HG03342 (cell line): Measurements from ENCODE around the gene HS3ST4.
"Not testable (repeated sequence)": the region's sequence is repeated elsewhere in the genome, so short reads cannot be mapped to it uniquely, and the experiment has no call there.

ENCODE experiments used
- ATAC-seq: cut with Tn5 transposase; IDR thresholded peaks from one replicate; pipeline ENCODE4 v1.9.1; 2021; ENCODE audit warnings: mild to moderate bottlenecking, moderate library complexity; ENCODE audit not compliant: unreplicated experiment

HS3ST4 gene

DNA sequence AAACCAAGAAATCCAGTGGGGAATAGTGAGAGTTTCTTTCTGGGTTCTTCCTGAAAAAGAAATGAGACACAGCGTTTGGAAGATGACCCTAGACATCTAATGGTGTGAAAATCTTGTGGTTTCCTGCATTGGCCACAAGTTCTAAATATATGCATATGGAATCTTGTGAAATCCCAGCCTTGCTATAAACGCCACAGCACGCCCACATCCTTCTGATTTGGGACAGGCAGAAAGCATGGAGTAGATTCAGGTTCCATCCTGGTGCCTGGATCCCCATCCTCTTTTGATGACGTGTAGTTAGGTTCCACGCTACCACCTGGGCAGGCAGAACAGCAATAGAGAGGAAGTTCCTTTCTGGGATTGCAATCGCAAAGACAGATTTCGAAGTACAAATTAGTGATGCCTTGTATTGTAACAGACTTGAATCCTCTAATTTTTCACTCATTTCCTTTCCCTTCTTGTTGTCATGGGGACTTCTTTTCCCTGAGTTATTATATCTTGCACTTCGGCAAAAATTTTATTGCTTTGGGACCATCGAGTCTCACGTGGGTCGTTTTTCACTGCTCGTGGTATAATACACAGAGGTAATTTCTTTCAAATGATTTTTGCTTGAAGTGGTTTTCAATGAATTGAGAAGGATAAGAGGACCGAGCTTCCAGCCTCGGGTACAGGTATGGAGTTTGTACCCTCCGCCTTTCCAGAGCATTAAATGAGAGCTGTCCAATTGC is 37.6 kb downstream of the HS3ST4 start:
- ATAC-seq = no peak

DNA sequence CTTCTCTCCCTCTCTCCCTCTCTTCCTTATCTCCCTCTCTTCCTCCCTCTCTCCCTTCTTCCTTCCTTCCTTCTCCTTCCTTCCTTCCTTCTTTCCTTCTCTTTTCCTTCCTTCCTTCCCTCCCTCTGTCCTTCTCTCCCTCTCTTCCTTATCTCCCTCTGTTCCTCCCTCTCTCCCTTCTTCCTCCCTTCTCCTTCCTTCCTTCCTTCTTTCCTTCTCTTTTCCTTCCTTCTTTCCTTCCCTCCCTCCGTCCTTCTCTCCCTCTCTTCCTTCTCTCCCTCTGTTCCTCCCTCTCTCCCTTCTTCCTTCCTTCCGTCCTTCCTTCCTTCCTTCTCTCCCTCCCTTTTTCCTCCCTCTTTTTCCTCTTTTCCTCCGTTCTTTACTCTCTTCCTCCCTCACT is 38.6 kb downstream of the HS3ST4 start:
- ATAC-seq = no peak

DNA sequence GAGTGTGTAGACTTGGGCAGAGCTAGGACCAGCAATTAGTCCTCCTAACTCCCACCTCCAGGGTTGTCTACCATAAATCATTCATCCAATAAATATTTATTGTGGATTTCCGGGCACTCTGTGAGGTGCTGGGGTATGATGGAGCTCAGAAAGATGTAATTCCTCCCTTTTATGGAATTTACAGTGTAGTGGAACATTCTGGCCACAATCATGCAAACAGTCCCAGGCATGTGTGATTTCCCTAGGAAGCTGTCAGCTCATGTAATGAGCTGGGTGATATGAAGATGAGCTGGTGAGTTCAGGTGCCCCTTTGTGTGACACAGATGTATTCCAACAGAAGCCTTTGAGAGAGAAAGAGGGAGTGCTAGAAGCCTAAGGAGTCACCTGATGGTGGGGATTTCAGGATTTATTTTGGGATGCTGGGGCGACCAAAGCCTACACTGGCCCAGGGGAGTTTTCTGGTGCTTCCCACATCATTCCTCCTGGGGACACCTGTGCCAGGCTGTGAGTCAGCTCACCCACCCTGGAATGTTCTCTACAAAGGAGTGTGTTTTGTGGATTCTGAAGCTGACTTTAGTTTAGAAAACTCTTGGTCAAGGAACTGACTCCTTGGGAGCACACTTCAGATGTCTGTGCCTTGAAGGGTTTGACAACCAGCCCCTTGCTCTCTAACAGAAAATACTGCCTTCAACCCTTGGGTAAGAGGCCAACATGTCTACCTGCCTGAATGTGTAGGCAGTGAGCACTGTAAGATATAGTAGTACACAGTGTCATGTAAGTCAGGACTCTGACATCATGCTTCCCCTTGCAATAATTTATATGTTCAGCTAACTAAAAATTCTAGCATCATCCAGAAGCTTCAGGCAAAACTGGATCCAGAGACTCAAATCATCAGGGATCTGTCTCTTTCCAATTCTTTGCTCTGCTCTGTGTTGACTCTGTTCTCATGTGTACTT is 42.9 kb downstream of the HS3ST4 start:
- ATAC-seq = no peak

DNA sequence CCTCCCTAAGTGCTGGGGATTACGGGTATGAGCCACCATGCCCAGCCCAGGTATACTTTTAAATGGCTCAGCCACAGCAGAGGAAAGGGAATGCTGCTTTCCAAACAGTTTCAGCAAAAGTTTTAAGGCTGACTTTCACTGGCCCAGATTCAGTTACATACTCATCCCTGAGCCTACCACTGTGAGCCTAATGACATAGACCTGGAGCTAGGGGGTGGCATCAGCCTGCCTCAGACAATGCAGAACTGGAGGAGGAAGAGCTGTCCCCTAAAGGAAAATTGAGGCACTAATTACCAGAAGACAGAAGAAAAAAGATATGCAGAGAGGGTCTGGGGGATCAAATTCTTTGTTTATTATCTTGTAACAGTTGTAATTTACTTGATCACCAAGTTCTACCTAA is 43.9 kb downstream of the HS3ST4 start:
- no peak for ATAC-seq

DNA sequence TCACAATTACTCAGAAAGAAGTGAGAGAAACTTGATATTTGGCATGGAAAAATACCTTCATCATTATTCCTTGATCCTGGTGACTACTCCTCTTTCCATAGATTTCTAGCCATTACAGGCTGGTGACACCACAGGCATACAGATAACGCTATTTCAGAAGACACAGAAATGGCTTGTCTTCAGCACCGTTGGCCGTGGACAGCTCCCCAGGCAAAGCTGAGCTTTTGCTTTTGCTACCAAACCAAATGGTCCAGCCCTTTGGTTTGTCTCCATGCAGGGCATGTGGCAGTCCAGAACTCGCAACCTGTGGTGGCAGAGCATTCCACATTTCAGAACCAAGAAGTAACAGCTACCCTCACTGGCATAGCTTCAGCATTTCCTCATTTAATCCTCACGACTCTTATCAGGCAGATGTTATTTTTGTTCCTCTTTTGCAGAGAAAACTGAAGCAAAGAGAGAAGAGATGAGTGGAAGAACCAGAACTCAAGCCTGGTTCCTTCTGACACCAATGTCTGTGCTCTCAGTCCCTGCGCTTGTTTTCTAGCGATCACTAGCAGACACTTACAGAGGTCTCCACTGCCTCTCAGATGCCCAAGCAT is 55.5 kb downstream of the HS3ST4 start:
- ATAC-seq = no peak

DNA sequence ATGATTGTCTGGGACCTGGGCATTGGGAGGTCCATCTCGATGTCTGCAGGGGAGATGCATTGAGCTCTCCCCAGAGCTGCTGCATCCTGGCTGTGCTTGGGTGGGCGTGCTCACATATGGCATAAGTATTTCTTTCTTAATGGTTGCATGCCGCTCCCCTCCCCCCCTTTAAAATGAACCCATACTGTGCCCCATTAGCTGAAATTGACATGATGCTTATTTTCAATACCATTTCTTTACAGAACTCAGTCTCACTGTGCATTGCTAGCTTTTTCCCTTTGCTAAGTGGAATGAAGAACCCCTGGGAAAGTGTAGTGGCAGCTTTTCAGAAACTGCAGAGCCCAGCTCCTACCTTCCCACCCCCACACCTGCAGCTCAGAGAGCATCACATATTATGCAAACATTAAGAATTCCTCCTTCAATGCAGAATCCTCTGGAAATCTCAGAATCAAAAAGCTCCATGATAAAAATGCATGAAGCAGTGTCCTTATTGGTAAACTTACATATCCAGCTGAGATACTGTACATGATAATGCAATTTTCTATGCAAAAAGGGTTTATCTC is 56.4 kb downstream of the HS3ST4 start:
- no peak for ATAC-seq

DNA sequence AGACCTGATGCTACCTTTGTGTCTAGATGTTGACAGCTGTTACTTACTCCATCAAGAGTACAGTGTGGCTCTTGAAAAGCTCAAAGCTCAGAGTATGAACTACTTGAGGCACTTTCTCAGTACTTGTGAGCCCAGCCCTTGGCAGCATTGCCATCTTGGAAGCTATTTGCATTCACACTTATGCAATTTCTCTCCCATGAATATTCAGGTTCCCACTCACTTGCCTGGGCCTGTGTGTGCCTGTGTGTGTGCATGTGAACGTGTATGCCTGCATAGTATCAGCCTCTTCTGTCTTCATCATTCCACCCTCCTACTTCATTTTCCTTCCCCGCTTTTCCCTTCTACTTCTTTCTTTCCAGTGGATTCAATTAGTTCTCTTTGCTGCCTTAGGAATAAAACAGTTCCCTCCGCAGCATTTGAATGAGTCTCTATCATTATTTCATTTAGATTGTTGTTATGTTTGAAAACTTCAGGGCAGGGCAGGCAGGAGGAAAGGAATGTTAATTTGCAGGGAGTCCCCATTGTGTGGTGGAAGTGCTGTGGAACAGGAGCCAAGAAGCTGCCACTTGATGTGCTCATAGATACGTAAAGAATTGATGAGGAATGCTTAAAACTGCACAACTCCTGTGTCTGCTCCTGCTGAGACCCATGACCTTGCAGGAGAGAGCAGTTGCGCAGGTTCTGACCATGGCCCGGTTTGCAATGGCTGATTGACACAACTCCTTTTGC is 58.9 kb downstream of the HS3ST4 start:
- no peak for ATAC-seq

DNA sequence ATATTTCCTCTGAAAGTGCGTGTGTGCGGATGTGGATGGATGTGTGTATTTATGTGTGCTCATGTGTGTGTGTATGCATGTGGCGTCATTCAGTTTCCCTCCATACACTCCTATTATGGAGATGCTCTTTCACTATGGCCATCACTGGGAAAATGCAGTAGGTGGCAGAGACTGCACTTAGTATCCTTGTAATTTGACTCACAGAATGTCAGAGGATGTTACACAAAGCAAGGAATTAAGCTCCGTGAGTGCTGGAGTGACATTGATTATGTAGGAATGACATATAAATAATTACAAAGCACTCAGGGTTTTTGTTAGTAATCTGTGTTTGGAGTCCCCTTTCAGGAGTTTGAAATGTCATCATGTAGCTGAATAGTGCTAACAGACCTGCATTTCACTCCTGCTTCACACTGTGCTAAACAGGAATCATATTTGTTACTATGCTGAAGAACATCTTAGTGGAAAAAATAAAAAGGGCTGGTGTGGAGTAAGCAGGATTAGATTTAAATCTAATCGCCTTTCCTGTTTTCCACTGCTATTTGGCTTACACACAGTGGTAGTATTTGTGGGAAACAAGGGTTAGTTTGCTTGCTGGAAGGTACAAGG is 59.6 kb downstream of the HS3ST4 start:
- ATAC-seq = no peak

DNA sequence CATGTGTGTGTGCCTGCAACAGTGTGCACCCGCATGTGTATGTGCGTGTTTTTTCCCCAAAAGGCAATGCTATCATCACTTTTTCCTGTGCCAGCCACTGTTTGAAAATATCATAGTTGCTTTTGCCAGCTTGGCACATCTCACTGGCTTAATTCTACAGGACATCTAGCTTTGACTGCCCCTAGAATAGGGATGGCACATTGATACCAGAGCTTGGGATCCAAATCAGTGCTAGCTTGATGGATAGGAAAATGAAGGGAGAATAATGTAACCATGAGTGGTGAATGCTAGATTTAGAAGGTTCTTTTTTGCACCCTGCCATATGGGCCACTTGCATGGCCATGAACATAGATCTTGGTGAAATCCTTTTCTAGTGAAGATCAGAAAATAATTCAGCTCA is 72.7 kb downstream of the HS3ST4 start:
- ATAC-seq = no peak

DNA sequence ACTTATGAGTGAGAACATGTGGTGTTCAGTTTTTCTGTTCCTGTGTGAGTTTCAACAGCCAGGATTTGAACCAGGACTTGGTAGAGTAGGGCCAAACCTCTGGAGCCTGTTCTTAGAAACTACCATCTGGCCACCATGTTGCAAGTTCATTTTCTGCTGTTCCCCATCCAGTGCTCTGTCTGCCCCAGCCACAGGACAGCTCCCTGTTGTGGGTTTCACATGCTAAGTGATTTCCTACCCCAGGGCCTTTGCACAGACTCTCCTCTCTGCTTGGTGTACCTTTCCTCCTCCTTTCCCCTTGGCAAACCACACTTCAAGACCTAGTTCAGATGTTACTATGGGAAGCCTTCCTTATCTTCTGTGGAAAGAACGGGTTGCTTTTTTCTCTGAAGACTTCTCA is 79.5 kb downstream of the HS3ST4 start:
- ATAC-seq = no peak

DNA sequence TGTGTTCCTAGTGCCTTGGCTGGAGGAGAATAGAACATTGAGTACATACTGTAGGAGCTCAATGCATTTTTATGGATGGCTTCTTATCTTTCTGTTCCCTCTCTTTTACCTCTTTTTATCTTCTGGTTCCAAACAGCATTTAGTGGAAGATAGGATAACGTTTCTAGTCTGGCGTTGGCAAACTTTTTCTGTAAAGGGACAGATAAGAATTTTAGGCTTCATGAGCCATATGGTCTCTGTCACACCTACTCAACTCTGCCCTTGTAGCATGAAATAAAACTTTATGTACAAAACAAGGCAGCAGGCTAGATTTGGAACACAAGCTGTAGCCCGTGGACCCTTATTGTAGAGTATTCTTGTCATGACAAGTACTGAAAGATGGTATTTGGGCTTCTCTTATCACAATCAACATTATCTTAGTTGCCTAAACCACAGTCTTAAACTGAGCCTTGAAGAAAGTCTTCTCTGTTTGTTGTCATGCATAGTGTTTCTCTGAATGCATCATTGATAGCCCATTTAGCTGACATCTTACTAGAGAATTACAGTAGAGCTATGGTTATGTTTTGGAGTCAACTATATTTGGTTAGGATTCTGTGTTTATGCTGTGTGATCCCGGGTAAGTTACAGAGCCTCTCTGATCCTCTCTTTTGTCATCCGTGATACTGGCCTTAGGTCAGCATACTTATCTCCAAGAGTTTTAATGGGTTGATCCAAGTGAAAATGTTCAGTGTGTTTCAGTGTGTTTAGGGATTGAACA is 80.2 kb downstream of the HS3ST4 start:
- no peak for ATAC-seq

DNA sequence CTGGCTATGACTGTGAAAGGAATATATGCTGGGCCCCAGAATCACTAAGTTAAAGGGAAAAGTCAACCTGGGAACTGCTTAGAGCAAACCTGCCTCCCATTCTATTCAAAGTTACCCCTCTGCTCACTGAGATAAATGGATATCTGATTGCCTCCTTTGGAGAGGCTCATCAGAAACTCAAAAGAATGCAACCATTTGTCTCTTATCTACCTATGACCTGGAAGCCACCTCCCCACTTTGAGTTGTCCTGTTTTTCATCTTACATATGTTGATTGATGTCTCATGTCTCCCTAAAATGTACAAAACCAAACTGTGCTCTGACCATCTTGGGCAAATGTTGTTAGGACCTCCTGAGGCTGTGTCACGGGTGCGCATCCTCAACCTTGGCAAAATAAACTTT is 84.5 kb downstream of the HS3ST4 start:
- ATAC-seq = not testable (repeated sequence)

DNA sequence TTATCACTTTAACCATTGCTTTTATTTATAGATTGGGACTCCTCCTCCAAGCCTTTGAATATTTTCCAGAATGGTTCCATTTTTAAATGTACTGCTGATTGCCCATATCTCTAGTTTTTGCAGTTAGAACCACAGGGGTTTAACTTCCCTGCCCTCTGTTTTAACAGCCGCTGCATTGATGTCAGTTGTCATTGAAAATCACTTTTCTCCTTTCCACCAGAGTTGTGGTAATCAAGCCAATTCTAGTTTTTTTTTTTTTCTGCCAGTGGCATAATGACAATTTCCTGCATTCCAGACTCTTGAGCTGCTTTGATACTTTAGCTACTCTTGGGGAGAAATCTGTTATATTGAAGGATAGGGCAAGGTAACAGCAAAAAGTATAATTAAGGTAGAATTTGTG is 91.5 kb downstream of the HS3ST4 start:
- ATAC-seq = no peak

DNA sequence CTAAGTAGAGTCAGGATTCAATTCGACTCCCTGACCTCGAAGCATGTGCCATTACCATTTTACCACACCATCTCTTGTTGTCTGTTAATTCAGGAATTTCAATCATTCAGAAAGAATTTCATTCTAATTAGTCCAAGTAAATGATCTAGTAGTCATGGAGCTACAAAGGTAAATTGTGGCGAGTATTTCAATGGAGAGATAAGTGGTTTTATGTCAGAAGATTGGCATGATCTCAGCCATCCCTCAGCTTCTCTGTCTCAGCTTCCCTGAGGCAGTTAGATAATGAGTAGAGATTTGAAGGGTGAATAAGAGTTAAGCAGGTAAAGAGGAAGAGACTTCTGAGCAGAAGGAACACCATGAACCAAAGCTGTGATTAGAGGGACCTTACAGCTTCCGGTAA is 93.6 kb downstream of the HS3ST4 start:
- ATAC-seq = no peak

DNA sequence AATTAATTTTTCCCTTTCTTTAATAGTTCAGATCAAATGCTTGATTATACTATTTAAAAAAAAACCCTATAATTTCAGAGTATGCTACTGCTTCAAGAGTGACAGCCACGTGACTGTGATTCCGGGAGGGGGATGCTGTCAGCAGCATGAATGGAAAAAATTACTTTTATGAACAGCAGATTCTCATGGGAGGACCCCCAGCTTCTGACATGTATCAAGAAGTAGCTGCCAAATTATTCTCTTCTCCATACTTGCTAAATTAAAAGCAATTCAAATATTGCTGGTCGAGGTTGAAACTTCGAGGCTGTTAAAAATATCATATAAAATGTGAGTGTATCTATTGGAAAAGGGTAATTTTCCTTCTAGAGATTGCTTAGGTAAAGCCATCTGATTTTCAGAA is 95.0 kb downstream of the HS3ST4 start:
- ATAC-seq = no peak

DNA sequence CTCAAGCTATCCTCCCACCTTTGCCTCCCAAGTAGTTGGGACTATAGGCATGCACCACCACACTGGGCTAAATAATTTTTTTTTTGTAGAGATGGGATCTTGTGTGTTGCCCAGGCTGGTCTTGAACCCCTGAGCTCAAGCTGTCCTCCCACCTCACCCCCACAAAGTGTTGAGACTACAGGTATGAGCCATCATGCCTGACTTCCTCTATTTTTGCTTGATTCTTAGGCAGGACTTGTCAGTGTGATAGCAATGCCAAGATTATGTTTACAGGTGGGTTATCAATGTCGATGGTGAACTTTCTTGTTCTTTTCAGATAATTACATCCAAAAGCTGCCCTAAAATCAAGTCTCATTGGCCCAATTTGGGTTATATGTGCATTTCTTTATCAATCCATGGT is 96.9 kb downstream of the HS3ST4 start:
- ATAC-seq = no peak

DNA sequence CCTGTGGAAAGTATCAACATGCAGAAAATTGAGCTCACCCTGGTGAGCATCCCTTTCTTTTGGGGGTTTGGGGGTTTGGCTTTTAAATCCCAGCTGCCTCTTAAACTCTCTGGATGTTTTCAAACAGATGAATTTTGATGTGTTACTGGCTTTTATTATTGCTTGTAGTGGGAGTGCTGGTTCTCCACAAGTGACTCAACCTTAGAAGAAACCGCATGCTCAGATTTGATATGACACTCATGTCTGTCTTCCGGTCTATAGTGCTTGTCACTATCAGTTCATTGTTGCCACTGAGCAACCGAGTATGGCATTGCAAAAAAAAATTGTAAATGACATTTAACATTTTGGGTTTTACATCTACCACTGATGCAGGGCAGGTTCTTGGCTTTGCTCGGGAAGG is 104.5 kb downstream of the HS3ST4 start:
- no peak for ATAC-seq

DNA sequence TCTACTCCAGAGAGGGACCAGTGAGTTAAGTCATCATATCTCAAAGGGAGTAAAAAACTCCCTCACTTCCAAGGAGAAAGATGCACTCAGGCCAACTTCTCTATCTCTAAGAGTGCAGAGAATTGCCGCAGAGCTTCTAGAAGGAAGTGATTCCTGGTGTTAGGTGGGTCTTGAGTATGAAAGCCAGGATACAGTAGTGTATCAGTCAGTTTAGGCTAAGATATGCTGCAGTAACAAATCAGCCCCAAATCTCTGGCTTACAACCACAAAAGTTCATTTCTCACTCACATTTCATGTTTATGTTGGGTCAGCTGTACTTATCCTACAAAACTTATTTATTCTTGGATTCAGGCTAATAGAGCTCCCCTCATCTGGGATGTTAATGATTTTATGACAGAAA is 106.3 kb downstream of the HS3ST4 start:
- ATAC-seq = no peak

DNA sequence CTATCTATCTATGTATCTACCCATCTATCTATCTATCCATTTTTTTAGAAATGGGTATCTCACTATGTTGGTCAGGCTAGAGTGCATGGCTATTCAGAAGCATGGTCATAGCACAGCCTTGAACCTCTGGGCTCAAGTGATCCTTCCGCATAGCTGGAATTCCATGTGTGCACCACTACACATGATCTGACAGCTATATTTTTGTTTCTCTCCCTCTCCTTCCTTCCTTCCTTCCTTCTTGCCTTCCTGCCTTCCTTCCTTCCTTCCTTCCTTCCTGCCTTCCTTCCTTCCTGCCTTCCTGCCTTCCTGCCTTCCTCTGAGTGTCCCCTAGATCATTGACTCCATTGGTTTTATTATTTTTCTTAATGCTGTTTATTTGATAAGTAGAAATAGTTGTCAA is 108.1 kb downstream of the HS3ST4 start:
- no peak for ATAC-seq

DNA sequence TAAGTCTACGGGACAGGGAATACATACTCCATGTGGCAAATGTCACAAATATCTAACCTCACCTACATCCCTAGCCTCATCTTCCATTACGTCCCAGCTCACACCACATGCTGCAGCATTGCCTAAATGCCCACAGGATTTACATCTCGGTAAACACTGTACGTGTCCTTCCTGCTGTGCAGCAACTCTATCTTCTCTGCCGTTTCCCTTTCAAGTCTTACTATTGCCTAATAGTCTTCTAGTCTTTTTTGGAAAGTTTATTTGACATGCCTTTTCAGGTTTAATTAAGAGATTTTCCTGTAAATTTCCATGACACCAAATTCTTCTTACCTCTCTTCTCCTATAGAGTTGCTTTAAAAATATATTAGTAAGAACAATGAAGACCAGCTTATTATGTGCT is 120.5 kb downstream of the HS3ST4 start:
- no peak for ATAC-seq
